ENCODE results near the gene INO80E.

Gene INO80E

DNA sequence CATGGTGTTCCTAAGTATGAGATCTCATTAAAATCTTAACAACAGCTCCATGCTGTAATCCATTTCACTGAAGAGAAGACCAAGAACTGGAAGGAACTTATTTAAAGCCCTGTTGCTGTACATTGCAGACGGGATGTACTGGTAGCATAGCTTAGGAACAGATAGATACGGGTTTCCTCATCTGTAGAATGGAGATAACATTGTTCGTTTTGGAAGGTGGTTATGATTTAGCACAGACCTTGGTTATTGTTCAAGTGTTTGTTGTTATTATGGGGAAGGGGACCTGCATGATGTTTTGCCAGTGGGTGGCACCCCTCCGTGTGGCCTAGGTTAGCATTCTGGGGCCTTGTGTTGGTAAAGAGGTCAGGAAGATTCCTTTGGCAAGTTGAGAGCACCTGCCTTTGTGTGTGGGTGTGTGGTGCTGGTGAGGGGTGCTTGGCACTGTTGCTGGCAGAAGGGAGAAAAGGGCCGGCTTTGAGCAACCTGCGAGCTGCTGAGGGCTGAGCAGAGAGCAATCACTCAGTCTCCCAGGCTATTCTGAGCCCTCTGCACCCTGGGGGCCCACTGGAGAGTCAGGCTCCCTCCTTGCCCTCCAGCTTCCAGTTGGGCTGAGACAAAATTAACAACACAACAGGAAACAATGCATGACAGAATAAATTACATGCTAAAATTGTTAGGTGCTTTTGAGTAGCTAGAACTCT, 20.1 kb upstream of the INO80E start:
- DNase-seq (ENCODE audit: low read depth): no peak

DNA sequence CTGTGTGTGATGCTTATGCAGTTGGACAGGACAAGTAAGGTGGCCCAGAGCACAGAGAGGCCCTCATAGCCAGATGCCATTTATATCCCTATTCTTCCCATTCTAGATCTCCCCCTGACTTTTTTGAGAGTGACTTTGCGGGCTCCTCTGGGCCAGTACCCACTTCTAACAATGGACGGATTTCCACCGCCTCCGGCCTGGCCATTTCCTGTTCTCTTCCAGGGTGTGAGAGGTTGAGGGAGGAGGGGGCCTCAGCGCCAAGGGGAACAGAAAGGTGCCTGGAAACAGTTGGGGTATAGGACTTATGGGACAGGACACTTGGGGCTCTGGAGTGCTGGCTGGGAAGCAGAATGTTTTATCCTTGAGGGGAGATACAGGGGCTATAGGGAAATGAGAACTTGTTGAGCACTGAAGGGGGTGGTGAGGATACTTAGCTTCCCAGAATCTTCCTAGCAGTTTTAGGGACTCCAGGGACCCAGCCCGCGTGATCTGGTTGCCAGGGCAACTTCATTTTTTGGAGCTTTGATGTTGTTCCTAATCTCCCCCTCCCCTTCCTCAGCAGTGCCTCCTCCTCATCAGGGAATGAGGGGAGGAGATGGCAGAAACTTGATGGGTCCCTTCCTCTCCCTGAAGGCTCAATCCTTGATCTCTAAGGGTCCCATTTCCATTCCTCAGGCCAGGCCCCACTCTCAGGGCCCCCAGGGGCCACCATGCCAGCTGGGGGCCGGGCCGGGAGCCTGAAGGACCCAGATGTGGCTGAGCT, 18.8 kb upstream of the INO80E start:
- no peak for DNase-seq (ENCODE audit: low read depth)

DNA sequence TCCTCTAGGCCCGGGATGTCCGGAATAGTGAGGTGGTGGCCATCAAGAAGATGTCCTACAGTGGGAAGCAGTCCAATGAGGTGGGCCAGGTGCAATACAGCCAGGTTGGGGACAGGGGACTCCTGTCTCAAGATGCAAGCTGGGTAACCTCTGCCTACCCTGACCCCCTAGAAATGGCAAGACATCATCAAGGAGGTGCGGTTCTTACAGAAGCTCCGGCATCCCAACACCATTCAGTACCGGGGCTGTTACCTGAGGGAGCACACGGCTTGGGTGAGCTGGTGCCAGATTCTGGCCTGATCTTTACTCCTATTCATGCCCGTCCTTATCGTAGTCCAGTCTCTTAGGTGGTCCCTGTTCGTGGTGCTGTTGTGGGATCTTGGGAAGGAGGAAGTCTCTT, 18.0 kb upstream of the INO80E start:
- DNase-seq (ENCODE audit: low read depth): no peak

- no peak for DNase-seq (ENCODE audit: low read depth)
Measured at GRCh38 chr16:29978564-29979270, 17.3 kb upstream of the INO80E start.

DNA sequence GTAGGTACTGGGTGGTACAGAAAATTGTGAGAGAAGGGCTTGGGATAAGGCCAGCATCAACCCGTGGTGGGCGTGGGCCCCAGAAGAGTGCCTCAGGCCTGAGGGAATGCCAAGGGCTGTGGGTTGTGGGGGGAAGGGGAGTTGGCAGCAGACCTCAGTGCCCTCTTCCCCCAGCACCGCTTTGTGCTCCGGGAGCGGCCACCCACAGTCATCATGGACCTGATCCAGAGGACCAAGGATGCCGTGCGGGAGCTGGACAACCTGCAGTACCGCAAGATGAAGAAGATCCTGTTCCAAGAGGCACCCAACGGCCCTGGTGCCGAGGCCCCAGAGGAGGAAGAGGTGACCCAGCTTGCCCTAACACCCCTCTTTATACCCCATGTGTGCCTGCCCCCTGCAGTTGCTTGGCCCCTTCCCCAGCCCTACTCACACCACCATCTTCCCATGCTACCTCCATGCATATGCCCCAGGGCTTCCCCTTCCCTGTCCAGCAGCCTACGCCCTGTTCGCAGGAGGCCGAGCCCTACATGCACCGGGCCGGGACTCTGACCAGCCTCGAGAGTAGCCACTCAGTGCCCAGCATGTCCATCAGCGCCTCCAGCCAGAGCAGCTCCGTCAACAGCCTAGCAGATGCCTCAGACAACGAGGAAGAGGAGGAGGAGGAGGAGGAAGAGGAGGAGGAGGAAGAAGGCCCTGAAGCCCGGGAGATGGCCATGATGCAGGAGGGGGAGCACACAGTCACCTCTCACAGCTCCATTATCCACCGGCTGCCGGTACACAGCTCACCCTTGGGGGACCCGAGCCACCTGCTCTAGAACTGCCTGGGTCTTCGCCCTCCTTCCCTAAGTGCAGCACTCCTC, 13.3 kb upstream of the INO80E start:
- DNase-seq (ENCODE audit: low read depth): no peak

DNA sequence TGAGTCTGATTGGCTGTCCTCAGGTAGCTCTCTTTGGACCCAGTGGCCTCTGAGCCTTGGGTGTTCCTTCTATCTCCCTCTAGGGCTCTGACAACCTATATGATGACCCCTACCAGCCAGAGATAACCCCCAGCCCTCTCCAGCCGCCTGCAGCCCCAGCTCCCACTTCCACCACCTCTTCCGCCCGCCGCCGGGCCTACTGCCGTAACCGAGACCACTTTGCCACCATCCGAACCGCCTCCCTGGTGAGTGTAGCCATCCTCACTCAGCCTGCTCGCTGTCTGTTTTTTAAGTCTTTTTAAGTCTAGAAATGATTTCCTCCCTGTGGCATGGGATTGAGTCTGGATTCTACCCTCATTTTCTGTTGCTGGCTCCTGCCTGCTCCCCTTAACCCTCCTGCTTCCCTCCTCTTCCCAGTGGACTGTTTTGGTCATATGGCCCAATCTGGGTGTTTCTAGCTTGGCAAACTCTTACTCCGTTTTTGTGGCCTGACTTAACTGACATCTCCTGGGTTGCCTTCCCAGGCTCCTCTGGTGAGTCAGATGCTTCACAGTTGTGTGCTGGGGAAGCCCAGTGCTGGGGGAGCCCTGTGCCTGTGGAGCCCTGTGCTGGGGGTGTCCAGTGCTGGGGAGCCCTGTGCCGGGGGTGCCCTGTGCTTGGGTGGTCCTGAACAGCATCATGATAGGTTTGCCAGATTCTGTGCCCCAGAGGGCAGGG, 12.5 kb upstream of the INO80E start:
- no peak for DNase-seq (ENCODE audit: low read depth)

DNA sequence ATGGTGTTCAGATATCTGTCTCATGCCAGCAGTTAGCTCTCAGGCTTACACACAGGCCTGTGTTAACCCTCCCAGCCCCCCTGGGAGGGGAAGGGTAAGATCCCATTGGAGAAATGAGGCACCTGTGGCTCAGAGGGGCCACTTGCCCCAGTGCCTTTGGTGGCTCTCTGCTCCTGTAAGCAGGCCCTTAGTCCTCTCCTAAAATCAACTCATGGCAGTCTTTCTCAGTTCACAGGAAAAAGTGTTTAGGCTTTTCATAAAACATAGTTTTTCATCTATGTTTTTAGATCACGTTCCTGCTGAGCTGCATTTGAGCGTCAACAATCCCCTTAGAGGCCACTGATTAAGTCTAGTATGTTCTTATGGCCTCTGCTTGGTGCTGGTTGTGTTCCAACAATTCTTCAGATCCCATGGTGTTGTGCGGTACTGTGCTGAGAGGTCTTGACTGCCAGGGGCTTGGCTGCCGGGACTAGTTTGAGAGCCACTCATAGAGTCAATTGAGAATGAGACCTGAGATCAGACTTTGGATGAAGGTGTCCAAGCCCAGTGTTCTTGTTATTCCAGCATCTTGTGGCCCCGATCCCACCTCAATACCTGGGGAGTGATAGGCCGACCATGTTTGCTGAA, 11.8 kb upstream of the INO80E start:
- no peak for DNase-seq (ENCODE audit: low read depth)

DNA sequence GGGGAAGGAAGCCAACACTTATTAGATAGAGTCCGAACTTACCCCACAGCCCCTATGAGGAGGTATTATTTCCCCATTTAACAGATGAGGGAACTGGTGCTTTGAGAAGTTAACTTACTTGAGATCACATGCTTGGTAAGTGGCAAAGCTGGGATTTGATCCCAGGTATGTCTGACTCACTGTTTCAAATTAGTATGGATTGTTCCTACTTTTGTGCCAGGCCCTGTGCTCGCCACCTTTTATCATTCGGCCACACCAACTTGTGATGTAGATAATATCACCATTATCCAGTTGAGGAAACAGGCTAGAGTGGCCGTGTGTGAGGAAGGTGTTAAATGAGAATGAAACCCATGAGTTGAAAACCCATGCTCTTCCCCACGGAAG, 11.3 kb upstream of the INO80E start:
- DNase-seq (ENCODE audit: low read depth): no peak

DNA sequence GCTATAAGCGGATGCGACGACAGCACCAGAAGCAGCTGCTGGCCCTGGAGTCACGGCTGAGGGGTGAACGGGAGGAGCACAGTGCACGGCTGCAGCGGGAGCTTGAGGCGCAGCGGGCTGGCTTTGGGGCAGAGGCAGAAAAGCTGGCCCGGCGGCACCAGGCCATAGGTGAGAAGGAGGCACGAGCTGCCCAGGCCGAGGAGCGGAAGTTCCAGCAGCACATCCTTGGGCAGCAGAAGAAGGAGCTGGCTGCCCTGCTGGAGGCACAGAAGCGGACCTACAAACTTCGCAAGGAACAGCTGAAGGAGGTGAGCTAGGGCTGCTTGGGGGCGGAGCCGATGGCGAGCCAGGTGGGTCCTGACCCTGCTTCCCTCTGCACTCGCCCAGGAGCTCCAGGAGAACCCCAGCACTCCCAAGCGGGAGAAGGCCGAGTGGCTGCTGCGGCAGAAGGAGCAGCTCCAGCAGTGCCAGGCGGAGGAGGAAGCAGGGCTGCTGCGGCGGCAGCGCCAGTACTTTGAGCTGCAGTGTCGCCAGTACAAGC, 10.7 kb upstream of the INO80E start:
- no peak for DNase-seq (ENCODE audit: low read depth)

GRCh38 chr16:29986231-29986630, 9.8 kb upstream of the INO80E start:
- no peak for DNase-seq (ENCODE audit: low read depth)

GRCh38 chr16:29986931-29987330, 9.1 kb upstream of the INO80E start:
- no peak for DNase-seq (ENCODE audit: low read depth)

GRCh38 chr16:29987371-29988085, 8.5 kb upstream of the INO80E start:
- no peak for DNase-seq (ENCODE audit: low read depth)

DNA sequence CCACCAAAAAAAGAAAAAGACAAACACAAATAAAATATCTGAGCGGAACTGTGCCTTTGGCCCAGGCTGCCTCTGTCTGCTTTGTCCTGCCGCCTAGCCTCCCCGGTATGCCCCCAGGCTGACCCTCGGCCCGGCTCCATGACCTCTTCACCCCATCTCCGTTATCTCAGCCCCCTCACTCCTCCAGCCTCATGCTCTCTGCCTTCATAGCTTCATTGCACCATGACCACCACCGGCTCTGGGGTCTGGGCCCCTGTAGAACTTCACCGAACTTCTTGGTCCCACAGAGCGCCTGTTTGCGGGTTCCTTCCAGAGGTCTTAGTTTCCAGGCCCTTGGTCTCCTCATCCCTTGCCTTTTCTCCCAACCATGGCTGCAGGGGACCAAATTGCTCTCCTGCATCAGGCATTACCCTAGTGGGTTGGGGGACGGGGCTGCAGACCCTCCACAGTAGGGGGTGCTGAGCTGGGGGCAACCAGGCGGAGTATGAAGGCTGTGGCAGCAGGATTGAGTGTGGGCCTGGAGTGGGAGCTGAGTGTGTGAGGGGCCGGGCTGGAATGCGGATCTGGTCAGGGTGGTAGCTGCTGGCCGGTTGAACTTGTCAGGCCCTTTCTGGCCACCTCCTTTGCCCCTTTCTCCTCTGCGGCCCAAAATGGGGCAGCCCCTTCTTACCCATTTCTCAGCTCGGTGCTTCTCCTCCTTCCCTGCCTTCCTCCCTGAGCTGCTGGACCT, 7.5 kb upstream of the INO80E start:
- no peak for DNase-seq (ENCODE audit: low read depth)

- DNase-seq (ENCODE audit: low read depth): no peak
Measured at GRCh38 chr16:29989111-29989858, 6.8 kb upstream of the INO80E start.

DNA sequence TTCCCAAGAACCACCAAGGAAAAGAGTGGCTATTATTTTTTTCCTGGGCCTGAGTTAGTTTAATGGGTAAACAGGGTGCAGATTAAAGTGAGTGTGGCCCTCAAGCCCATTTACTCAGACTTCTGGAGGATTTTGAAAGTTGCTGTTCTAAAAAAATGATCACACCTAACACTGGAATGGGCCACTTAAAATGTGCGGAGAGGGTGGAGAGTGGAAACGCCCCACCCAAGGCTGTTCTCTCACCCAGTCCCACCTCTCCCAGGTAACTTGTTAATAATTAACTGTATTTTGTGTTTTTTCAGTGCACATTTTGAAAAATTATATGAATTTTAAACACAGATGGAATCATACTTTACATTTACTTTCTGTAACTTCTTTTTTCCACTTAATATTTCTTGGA, 6.0 kb upstream of the INO80E start:
- no peak for DNase-seq (ENCODE audit: low read depth)

- DNase-seq (ENCODE audit: low read depth): no peak
Measured at GRCh38 chr16:29990883-29991570, 5.0 kb upstream of the INO80E start.

DNA sequence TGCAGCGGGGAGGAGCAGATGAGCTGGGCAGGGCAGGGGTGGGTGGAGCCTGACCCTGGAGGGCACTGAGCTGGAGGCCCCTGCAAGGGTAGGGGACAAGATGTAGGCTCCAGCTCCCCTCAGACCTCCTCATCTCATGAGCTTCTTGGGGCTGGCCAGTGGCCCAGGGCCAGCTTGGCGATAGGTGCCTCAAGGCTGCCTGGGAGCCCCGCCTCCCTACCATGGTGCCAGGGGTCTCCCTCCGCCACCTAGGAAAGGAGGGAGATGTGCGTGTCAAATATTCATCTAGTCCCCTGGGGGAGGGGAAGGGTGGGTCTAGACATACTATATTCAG, 4.5 kb upstream of the INO80E start:
- no peak for DNase-seq (ENCODE audit: low read depth)

DNA sequence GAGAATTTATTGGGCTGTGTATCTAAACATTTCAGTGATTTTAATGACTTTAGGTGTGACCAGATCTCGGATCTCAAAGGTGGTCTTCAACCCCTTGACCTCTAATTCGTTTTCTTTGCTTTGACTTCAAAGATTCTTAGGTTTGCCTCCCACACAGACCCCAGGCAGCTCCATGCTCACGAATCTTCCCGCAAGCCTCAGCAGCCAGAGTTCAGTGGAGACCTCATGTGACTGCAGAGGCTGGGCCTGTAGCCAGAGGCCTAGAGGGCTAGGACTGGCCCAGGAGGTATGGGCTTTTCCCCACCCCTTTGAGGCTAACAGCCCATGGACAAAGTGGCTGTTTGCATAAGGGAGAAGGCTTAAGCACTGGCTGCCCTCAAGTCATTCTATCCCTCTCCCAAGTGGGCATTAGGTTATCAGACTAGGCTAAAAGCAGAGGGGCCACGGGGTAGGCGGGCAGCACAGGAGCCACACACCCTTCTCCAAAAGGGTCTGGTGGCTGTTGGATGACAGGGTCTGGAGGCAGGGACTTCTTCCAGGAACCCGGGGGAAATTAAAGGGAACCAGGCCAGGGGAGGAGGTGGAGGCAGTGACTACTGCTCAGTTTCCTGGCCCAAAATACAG, 3.6 kb upstream of the INO80E start:
- DNase-seq (ENCODE audit: low read depth): peak; percentile 38
